Loucy (cell line): ENCODE results near the gene IQCF2.

ENCODE experiments used
- H2AFZ ChIP-seq: fragments of 200-600 bp; sonication (generic); 2 replicates; pipeline ENCODE4 v1.6.0; 2016; ENCODE audit warnings: antibody characterized with exemption, mild to moderate bottlenecking, low read length, moderate library complexity
- H3F3A ChIP-seq: fragments of 200-600 bp; 2 replicates; pipeline ENCODE4 v1.6.0; 2016; ENCODE audit warnings: antibody characterized with exemption, low read depth, mild to moderate bottlenecking
- H3K27me3 ChIP-seq: fragments of 200-600 bp; sonication (generic); 2 replicates; pipeline ENCODE4 v1.6.1; 2014; ENCODE audit warnings: low read length, mild to moderate bottlenecking; ENCODE audit not compliant: insufficient read depth, poor library complexity, severe bottlenecking
- H3K36me3 ChIP-seq: fragments of 200-600 bp; sonication (generic); 2 replicates; pipeline ENCODE4 v1.6.1; 2016; ENCODE audit warnings: low read length; ENCODE audit not compliant: insufficient read depth
- H3K4me1 ChIP-seq: fragments of 200-600 bp; sonication (generic); 2 replicates; pipeline ENCODE4 v1.5.1; 2014; ENCODE audit warnings: low read length, mild to moderate bottlenecking; ENCODE audit not compliant: insufficient read depth, poor library complexity, severe bottlenecking
- H3K4me2 ChIP-seq: fragments of 200-600 bp; sonication (generic); 2 replicates; pipeline ENCODE4 v1.6.0; 2014; ENCODE audit warnings: antibody characterized with exemption, low read length, low read depth, mild to moderate bottlenecking; ENCODE audit not compliant: poor library complexity, severe bottlenecking
- H3K4me3 ChIP-seq: fragments of 200-600 bp; sonication (generic); 2 replicates; pipeline ENCODE4 v1.5.1; 2014; ENCODE audit warnings: low read length, mild to moderate bottlenecking, mixed read lengths; ENCODE audit not compliant: poor library complexity, severe bottlenecking
- H3K79me2 ChIP-seq: fragments of 200-600 bp; sonication (generic); 2 replicates; pipeline ENCODE4 v1.6.1; 2014; ENCODE audit warnings: low read length; ENCODE audit not compliant: insufficient read depth
- H3K9ac ChIP-seq: fragments of 200-600 bp; sonication (generic); 2 replicates; pipeline ENCODE4 v1.6.0; 2014; ENCODE audit warnings: mild to moderate bottlenecking, low read depth, low read length, moderate library complexity; ENCODE audit not compliant: poor library complexity, severe bottlenecking
- H3K9me2 ChIP-seq: fragments of 200-600 bp; sonication (generic); replicated peaks from 2 replicates; pipeline ENCODE4 v1.6.1; 2016; ENCODE audit warnings: low read depth, low read length, mixed read lengths
- H3K9me3 ChIP-seq: fragments of 200-600 bp; sonication (generic); 2 replicates; pipeline ENCODE4 v1.6.1; 2014; ENCODE audit warnings: mild to moderate bottlenecking, antibody characterized with exemption, low read length, low read depth; ENCODE audit not compliant: insufficient read depth
- H4K20me1 ChIP-seq: fragments of 200-600 bp; sonication (generic); 2 replicates; pipeline ENCODE4 v1.6.0; 2014; ENCODE audit warnings: antibody characterized with exemption, low read length, mild to moderate bottlenecking; ENCODE audit not compliant: insufficient read depth, poor library complexity, severe bottlenecking
- EZH2phosphoT487 ChIP-seq: fragments of 200-600 bp; IDR thresholded peaks from 2 replicates; pipeline ENCODE4 v1.6.1; 2018; ENCODE audit warnings: antibody characterized with exemption, mild to moderate bottlenecking, moderate library complexity, borderline replicate concordance
- TF ChIP-seq, protein P1 (sequence below): fragments of 200-600 bp; sonication (generic); conservative IDR thresholded peaks from 2 replicates; pipeline ENCODE4 v1.5.1; 2014; ENCODE audit warnings: mild to moderate bottlenecking, antibody characterized with exemption, low read length

The IQCF2 gene

DNA sequence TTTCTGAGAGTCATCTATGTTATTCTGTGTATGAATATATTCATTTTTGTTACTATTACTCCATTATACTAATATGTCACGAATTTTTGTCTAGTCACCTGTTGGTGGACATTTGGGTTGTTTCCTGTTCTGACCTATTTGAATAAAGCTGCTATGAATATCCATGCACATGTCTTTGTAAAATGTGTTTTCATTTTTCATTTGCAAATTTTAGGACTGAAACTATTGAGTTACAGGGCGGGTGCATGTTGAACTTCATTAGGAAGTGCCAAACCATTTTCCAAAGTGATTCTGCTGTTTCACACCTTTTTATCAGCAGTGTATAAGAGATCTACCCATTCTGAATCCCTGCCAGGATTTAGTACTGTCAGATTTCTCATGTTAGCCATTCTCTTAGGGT is 44.7 kb upstream of the IQCF2 start:
- Histone ChIP-seq H3K4me2 (no peak overlapping the region), H3K36me3 (no peaks in the 10 kb centered on the region), H3K9ac (no peak overlapping the region), H3K4me1 (no peaks in the 10 kb centered on the region), H2AFZ (no peak overlapping the region), H3K27me3 (no peaks in the 10 kb centered on the region), H3K9me2 (no peaks in the 10 kb centered on the region), H3F3A (no peaks in the 10 kb centered on the region), H3K9me3 (no peaks in the 10 kb centered on the region), H4K20me1 (no peaks in the 10 kb centered on the region), H3K4me3 (no peak overlapping the region), H3K79me2 (no peaks in the 10 kb centered on the region)
- TF ChIP-seq, protein P1, sequence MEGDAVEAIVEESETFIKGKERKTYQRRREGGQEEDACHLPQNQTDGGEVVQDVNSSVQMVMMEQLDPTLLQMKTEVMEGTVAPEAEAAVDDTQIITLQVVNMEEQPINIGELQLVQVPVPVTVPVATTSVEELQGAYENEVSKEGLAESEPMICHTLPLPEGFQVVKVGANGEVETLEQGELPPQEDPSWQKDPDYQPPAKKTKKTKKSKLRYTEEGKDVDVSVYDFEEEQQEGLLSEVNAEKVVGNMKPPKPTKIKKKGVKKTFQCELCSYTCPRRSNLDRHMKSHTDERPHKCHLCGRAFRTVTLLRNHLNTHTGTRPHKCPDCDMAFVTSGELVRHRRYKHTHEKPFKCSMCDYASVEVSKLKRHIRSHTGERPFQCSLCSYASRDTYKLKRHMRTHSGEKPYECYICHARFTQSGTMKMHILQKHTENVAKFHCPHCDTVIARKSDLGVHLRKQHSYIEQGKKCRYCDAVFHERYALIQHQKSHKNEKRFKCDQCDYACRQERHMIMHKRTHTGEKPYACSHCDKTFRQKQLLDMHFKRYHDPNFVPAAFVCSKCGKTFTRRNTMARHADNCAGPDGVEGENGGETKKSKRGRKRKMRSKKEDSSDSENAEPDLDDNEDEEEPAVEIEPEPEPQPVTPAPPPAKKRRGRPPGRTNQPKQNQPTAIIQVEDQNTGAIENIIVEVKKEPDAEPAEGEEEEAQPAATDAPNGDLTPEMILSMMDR = no peak

DNA sequence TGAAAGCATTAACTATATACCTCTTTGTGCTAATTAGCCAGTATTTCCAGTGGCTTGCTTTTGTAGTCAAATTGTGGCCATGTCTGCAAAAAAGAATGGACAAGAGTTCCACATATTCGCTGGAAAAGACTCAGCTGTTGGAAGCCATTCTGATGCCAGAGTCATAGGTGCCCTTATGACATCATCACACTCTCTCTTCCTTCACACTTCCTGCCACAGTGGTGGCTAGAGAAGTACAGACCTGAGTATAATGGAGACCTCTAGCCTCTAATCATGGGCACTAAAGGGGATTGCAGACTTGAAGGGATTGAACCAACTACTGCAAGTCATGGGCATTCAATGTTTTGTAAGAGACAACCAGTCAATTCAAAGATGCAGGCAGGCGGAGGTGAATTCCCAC is 44.0 kb upstream of the IQCF2 start:
- no peak overlapping the region for H3K9ac ChIP-seq
- no peaks in the 10 kb centered on the region for H3K9me2 ChIP-seq
- H3K4me3 ChIP-seq = no peak overlapping the region
- no peaks in the 10 kb centered on the region for H3K27me3 ChIP-seq
- no peaks in the 10 kb centered on the region for H3K36me3 ChIP-seq
- no peaks in the 10 kb centered on the region for H3F3A ChIP-seq
- H3K4me2 ChIP-seq = no peak overlapping the region
- H3K9me3 ChIP-seq = no peaks in the 10 kb centered on the region
- H2AFZ ChIP-seq = no peak overlapping the region
- H3K79me2 ChIP-seq = no peaks in the 10 kb centered on the region
- no peak for TF ChIP-seq EZH2phosphoT487
- TF ChIP-seq, protein P1 = no peak
- H4K20me1 ChIP-seq = no peaks in the 10 kb centered on the region
- H3K4me1 ChIP-seq = no peaks in the 10 kb centered on the region

DNA sequence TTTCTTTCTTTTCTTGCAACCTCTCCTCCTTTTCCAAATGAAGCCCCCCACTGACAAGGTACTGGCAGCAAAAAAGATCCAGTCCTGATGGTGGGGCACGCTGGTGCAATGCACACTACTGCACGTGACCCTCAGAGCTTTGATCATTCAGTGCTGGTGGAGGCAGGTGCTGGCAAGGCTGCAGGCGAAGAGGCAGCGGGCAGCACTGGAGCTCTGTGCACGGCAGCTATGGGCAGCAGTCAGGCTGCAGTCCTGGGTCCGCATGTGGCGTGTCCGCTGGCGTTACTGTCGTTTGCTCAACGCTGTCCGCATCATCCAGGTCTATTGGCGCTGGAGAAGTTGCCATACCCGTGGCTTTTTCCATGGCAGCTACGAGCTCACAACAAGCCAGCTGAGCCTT is 42.3 kb upstream of the IQCF2 start:
- Histone ChIP-seq H2AFZ (no peak overlapping the region), H3F3A (no peaks in the 10 kb centered on the region), H3K79me2 (no peaks in the 10 kb centered on the region), H3K4me2 (no peak overlapping the region), H3K36me3 (no peaks in the 10 kb centered on the region), H3K27me3 (no peaks in the 10 kb centered on the region), H4K20me1 (no peaks in the 10 kb centered on the region), H3K9ac (no peak overlapping the region), H3K9me3 (no peaks in the 10 kb centered on the region), H3K4me1 (peaks cover 10% of the 10 kb centered on the region), H3K9me2 (no peaks in the 10 kb centered on the region), H3K4me3 (no peak overlapping the region)
- TF ChIP-seq EZH2phosphoT487 = no peak
- TF ChIP-seq, protein P1 = no peak
